GM04504 (cell line): ENCODE measurements around the gene CD302.
"Not testable (repeated sequence)": the region's sequence is repeated elsewhere in the genome, so short reads cannot be mapped to it uniquely, and the experiment has no call there.

ENCODE experiments used
- DNase-seq: peaks from one replicate; pipeline ENCODE4 v3.0.0-alpha.2; 2012; ENCODE audit warnings: low read depth

Gene CD302

GRCh38 chr2:159797543-159798375 lies at the start of gene CD302:
CD302 (minus strand) TSS chr2:159798208; CDS start chr2:159798198, 10 bp downstream.
- DNase-seq = peak; percentile 10

- no peak for DNase-seq
These were observed 48.6 kb upstream of the CD302 start for GRCh38 chr2:159846564-159846963.

GRCh38 chr2:159840616-159841015 lies 42.6 kb upstream of the CD302 start:
- no peak for DNase-seq

- no peak for DNase-seq
These were observed 34.9 kb upstream of the CD302 start for GRCh38 chr2:159832858-159833257.

GRCh38 chr2:159832026-159832425 lies 34.0 kb upstream of the CD302 start:
- DNase-seq = no peak

- no peak for DNase-seq
These were observed 31.4 kb upstream of the CD302 start for GRCh38 chr2:159829376-159829775.

GRCh38 chr2:159828738-159829137 lies 30.7 kb upstream of the CD302 start:
- no peak for DNase-seq

GRCh38 chr2:159822478-159822833 lies 24.4 kb upstream of the CD302 start:
- DNase-seq = not testable (repeated sequence)

GRCh38 chr2:159821775-159822477 lies 23.9 kb upstream of the CD302 start:
- DNase-seq = not testable (repeated sequence)

- DNase-seq = no peak
These were observed 20.9 kb upstream of the CD302 start for GRCh38 chr2:159818940-159819339.

- no peak for DNase-seq
These were observed 19.3 kb upstream of the CD302 start for GRCh38 chr2:159817283-159817682.

GRCh38 chr2:159811232-159811631 lies 13.2 kb upstream of the CD302 start:
- DNase-seq = no peak

GRCh38 chr2:159808032-159808425 lies 10.0 kb upstream of the CD302 start:
- DNase-seq = no peak

- peak; percentile 17 for DNase-seq
These were observed 9.4 kb upstream of the CD302 start for GRCh38 chr2:159807183-159808031.

- DNase-seq = no peak
These were observed 6.9 kb upstream of the CD302 start for GRCh38 chr2:159804941-159805340.

- DNase-seq = no peak
These were observed 5.4 kb upstream of the CD302 start for GRCh38 chr2:159803235-159803962.

GRCh38 chr2:159802673-159803072 lies 4.7 kb upstream of the CD302 start:
- no peak for DNase-seq

GRCh38 chr2:159799833-159800232 lies 1.8 kb upstream of the CD302 start:
- DNase-seq = no peak

GRCh38 chr2:159798376-159798725 lies 343 bp upstream of the CD302 start:
- DNase-seq = no peak

GRCh38 chr2:159797225-159797542 lies 824 bp downstream of the CD302 start:
- DNase-seq = no peak

- DNase-seq = no peak
These were observed 1.9 kb downstream of the CD302 start for GRCh38 chr2:159795841-159796690.
